GM12878 (cell line): Measurements from ENCODE around the gene DNAH1. TPM values are rescaled to one million over a fixed set of nuclear protein-coding genes. Genes with fewer than 3 reads are reported as not detected.

Experiments used
- ATAC-seq: fragments of 200-7000 bp; cut with Tn5 transposase; 3 replicates; pipeline ENCODE4 v1.9.1; 2020; ENCODE audit warnings: mild to moderate bottlenecking, moderate library complexity
- BruUV-seq: library from RNA; stranded (reverse); fragments of 400-500 nt; replicated peaks from 2 replicates; lab custom pipeline; 2021; lab: Mats Ljungman, UMichigan
- CTCF ChIA-PET: fragments of 300-600 bp; sonication (Branson Sonifier 250); formaldehyde crosslinking; extraction: SDS; loops from one replicate; lab custom pipeline; 2021; ENCODE audit warnings: inconsistent platforms; lab: Yijun Ruan, JAX
- POLR2A ChIA-PET: fragments of 350-600 bp; formaldehyde crosslinking; extraction: SDS; loops from one replicate; lab custom pipeline; 2021; ENCODE audit warnings: inconsistent platforms; lab: Charles Lee
- RAD21 ChIA-PET: fragments of 300-600 bp; sonication (Branson Sonifier 250); formaldehyde crosslinking; loops from one replicate; lab custom pipeline; 2023; ENCODE audit warnings: antibody characterized with exemption; ENCODE audit not compliant: unreplicated experiment; lab: Charles Lee
- SMC1A ChIA-PET: fragments of 300-600 bp; sonication (Branson Sonifier 250); formaldehyde crosslinking; loops from one replicate; lab custom pipeline; 2023; ENCODE audit not compliant: unreplicated experiment, uncharacterized antibody; lab: Charles Lee
- DNase-seq: peaks from one replicate; pipeline ENCODE4 v3.0.0-alpha.2; 2011; ENCODE audit warnings: low read depth, low spot score
- FAIRE-seq: peaks from 3 replicates; lab custom pipeline; 2011; peaks lifted over from hg19 to GRCh38; lab: Jason Lieb, UNC
- H2AFZ ChIP-seq: 2 replicates; pipeline ENCODE4 v1.6.0; 2011; ENCODE audit warnings: low read depth, low read length, control low read depth; ENCODE audit not compliant: control insufficient read depth
- H3K27ac ChIP-seq: 2 replicates; pipeline ENCODE4 v1.5.1; 2011; ENCODE audit warnings: control low read depth; ENCODE audit not compliant: control insufficient read depth, insufficient read depth
- H3K27me3 ChIP-seq, 2 experiments: replicated peaks in 1 of 2; 2 replicates each; pipeline versions ENCODE4 v1.6.0 to v1.6.1; 2011; ENCODE audit warnings: low read length in 1 of 2; ENCODE audit not compliant: control insufficient read depth in 2 of 2, insufficient read depth in 2 of 2
- H3K36me3 ChIP-seq, 2 experiments: 2 replicates each; pipeline ENCODE4 v1.5.1; 2011; ENCODE audit warnings: low read length in 1 of 2; ENCODE audit not compliant: control insufficient read depth in 2 of 2, insufficient read depth in 2 of 2
- H3K4me1 ChIP-seq: 2 replicates; pipeline ENCODE4 v1.6.1; 2011; ENCODE audit warnings: mild to moderate bottlenecking, low read length, moderate library complexity, mixed read lengths; ENCODE audit not compliant: control insufficient read depth, insufficient read depth
- H3K4me2 ChIP-seq: 2 replicates; pipeline ENCODE4 v1.6.0; 2011; ENCODE audit warnings: control low read depth; ENCODE audit not compliant: control insufficient read depth, insufficient read depth
- H3K4me3 ChIP-seq: fragments of 200-600 bp; sonication (generic); 2 replicates; pipeline ENCODE4 v1.5.1; 2016
- H3K79me2 ChIP-seq: 2 replicates; pipeline ENCODE4 v1.6.0; 2011; ENCODE audit warnings: low read length; ENCODE audit not compliant: control insufficient read depth, insufficient read depth
- H3K9ac ChIP-seq: 2 replicates; pipeline ENCODE4 v1.8.0; 2011; ENCODE audit warnings: low read length, control low read depth, mixed read lengths; ENCODE audit not compliant: control insufficient read depth, insufficient read depth
- H3K9me3 ChIP-seq: replicated peaks from 3 replicates; pipeline ENCODE4 v1.5.1; 2011; ENCODE audit warnings: mild to moderate bottlenecking, low read length; ENCODE audit not compliant: control insufficient read depth, insufficient read depth
- H4K20me1 ChIP-seq: 2 replicates; pipeline ENCODE4 v1.6.0; 2011; ENCODE audit not compliant: control insufficient read depth, insufficient read depth
- MYB ChIP-seq: fragments of 150-350 bp; IDR thresholded peaks from 2 replicates; pipeline ENCODE4 v1.6.1; 2014; ENCODE audit warnings: mild to moderate bottlenecking, low read depth, low read length, borderline replicate concordance
- NRF1 ChIP-seq: conservative IDR thresholded peaks from 2 replicates; pipeline ENCODE4 v1.6.1; 2011; ENCODE audit warnings: mild to moderate bottlenecking, low read depth, low read length, improper control_type of control experiment
- POLR2A ChIP-seq: IDR thresholded peaks from 2 replicates; pipeline ENCODE4 v1.6.1; 2011; ENCODE audit warnings: low read depth, mild to moderate bottlenecking, low read length
- RFX5 ChIP-seq: IDR thresholded peaks from 2 replicates; pipeline ENCODE4 v1.6.1; 2011; ENCODE audit warnings: low read depth, low read length, improper control_type of control experiment
- TBL1XR1 ChIP-seq: IDR thresholded peaks from 2 replicates; pipeline ENCODE4 v1.6.1; 2012; ENCODE audit warnings: low read depth, low read length, improper control_type of control experiment
- WGBS: methylation state at CpG from one replicate; pipeline ENCODE4 v1.1.6; 2016; ENCODE audit warnings: low lambda C conversion rate; ENCODE audit not compliant: insufficient replicate concordance, insufficient coverage; ENCODE audit errors: missing lambda C conversion rate; 5-methylcytosine and 5-hydroxymethylcytosine counted together
- in situ Hi-C: fragments of 300-500 bp; cut with MboI; formaldehyde crosslinking; loops from 9 replicates; pipeline ENCODE4 v1.14.3; 2018; ENCODE audit warnings: mixed read lengths
- intact Hi-C: fragments of 100-400 bp; cut with micrococcal nuclease; formaldehyde crosslinking; loops from one replicate; pipeline ENCODE4 v1.14.2; 2022; ENCODE audit not compliant: unreplicated experiment
- polyA plus RNA-seq, 11 experiments: library from polyadenylated mRNA; depleted of rRNA in 4 of 11; unstranded in 6 of 11; stranded (reverse) in 5 of 11; fragments of >200 nt; fragmentation: Nextera tagmentation in 4 of 11; fragmentation: Illumina TruSeq in 1 of 11; extraction: Ambion mirVana in 4 of 11; extraction: Trizol in 1 of 11; gene quantifications; 1 replicate in 1 of 11; 2 replicates in 10 of 11; pipeline versions ENCODE4 v1.2.1 to v1.2.3, GENCODE V29; 2011 to 2016; ENCODE audit warnings: inconsistent platforms in 2 of 11, missing spikeins in 2 of 11, low read depth in 1 of 11
- total RNA-seq, 4 experiments: library from RNA; depleted of rRNA in 3 of 4; stranded (reverse); fragments of >200 nt in 3 of 4; fragmentation: Illumina TruSeq in 1 of 4; extraction: Trizol in 1 of 4; gene quantifications; 2 replicates each; pipeline versions ENCODE4 v1.2.1 to v1.2.3, GENCODE V29; 2013 to 2021
- TF ChIP-seq, protein P1 (sequence below): IDR thresholded peaks from 2 replicates; pipeline ENCODE4 v1.6.1; 2011; ENCODE audit warnings: borderline replicate concordance, low read depth, mild to moderate bottlenecking, moderate library complexity, mixed read lengths, low read length; ENCODE audit not compliant: insufficient read depth; ENCODE audit errors: extremely low read length

The DNAH1 gene
- total and polyA plus RNA-seq, 10 of the 15 experiments (the other 5 are each of a cell fraction or from before 2014, with no cell fraction given): 0.31 to 5.8 (median 2.7) TPM

DNA sequence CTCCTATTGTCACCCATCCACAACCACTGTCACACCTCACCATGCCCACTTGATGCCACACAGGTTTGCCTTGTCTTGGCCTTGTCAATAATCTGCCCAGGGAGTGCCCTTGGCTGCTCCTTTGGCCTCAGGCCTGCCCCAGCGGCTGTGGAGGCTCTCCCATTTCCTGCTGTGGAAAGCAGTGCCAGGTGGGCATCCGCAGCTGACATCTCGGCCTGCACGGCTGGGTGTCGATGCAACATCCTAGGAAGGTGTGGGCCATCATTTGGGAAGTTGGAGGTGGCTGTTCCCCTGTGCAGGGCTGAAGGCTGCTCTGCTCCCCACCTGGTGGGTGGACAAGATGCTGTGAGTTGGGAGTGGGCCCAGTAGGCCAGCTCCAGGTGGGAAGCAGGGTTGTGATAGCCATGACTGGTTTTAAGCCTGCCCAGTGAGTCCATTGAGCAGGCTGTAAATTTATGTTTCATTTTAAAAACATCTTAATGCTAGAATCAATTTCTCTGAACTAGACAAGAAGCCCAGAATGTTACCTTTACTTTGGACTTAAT lies 12.5 kb downstream of the DNAH1 start:
- ChIA-PET RAD21 (no interaction called here), POLR2A (interaction anchor here (1.6 kb wide), 1 partner anchor 10 kb away, joined by 3 read pairs; no protein-coding TSS in a partner anchor), SMC1A (interaction anchor here (1.5 to 5.3 kb wide), 2 partner anchors 10 to 14 kb away, joined by 5 to 26 read pairs; no protein-coding TSS in a partner anchor), CTCF (interaction anchor here (16.8 kb wide), 1 partner anchor 36 kb away, joined by 451 read pairs; the partner anchor contains the start of gene GLYCTK)
- FAIRE-seq (no peak), DNase-seq (no peak), ATAC-seq (no peak)
- TF ChIP-seq POLR2A (0 out of 2 replicates have a peak, but pooled peaks have one; percentile 41), MYB (no peak), RFX5 (no peak), NRF1 (no peak), TBL1XR1 (no peak)
- TF ChIP-seq, protein P1, sequence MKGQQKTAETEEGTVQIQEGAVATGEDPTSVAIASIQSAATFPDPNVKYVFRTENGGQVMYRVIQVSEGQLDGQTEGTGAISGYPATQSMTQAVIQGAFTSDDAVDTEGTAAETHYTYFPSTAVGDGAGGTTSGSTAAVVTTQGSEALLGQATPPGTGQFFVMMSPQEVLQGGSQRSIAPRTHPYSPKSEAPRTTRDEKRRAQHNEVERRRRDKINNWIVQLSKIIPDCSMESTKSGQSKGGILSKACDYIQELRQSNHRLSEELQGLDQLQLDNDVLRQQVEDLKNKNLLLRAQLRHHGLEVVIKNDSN: no peak
- Histone ChIP-seq H4K20me1 (no peaks in the 10 kb centered on the region), H3K36me3 (no peaks in the 10 kb centered on the region), H2AFZ (no peak overlapping the region), H3K4me3 (no peak overlapping the region), H3K79me2 (no peaks in the 10 kb centered on the region), H3K27ac (no peak overlapping the region), H3K4me2 (no peak overlapping the region), H3K9me3 (no peaks in the 10 kb centered on the region), H3K9ac (no peak overlapping the region), H3K27me3 (no peaks in the 10 kb centered on the region), H3K4me1 (no peaks in the 10 kb centered on the region)
- 95% methylated on average over 5 of the region's 5 CpGs for WGBS
- intact Hi-C loops (no loop called here), in situ Hi-C loops (no loop called here)
- BruUV-seq: no TSS peak
